RPMI8226 (cell line): ENCODE measurements around the gene ADRB2.
"Not testable (repeated sequence)": the region's sequence is repeated elsewhere in the genome, so short reads cannot be mapped to it uniquely, and the experiment has no call there.

Source experiments
- DNase-seq: peaks from one replicate; pipeline ENCODE4 v3.0.0-alpha.2; 2015

Gene ADRB2

DNA sequence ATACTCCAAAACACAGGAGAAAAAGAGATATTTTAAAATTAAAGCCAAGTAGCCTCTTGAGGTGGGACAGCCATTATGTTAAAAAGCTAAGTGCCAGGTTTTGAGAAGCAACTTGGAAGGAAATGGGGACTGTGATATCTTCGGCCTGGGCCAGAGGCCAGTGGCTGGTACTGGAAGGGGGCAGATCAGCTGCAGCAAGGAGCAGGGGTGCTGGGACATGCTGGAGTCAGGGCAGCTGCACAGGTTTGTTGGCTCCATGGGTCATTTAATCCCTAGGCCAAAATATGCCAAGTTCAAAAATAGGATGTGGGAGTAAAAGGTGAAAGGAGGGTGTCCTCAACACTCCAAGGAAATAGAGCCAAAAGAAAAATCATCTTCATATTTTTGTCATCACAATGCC, 30.0 kb downstream of the ADRB2 start:
- no peak for DNase-seq

GRCh38 chr5:148857474-148857873, 31.1 kb downstream of the ADRB2 start:
- no peak for DNase-seq

GRCh38 chr5:148858106-148858505, 31.7 kb downstream of the ADRB2 start:
- no peak for DNase-seq

DNA sequence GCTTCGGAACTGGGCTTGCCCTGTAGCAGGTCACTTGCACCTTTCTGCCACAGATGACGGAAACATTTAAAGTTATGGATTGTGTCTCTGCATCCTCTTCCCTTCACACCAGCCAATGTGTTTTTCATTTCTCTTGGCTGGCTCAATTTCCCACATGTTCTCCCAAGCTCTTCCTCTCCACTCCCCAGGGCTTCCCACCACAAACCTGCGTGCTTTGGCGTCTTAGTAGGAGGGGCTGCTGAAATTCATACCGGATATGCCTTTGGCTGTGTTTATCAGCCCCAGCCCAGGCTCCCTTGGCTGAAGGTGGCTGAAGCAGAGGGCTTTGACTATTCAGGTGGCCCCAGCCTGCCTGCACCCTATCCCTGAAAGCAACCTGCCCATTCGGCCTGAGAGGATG, 32.1 kb downstream of the ADRB2 start:
- DNase-seq = no peak

GRCh38 chr5:148859703-148860102, 33.3 kb downstream of the ADRB2 start:
- no peak for DNase-seq

- no peak for DNase-seq
Measured at GRCh38 chr5:148860599-148860998, 34.2 kb downstream of the ADRB2 start.

- DNase-seq = no peak
Measured at GRCh38 chr5:148861088-148861487, 34.7 kb downstream of the ADRB2 start.

DNA sequence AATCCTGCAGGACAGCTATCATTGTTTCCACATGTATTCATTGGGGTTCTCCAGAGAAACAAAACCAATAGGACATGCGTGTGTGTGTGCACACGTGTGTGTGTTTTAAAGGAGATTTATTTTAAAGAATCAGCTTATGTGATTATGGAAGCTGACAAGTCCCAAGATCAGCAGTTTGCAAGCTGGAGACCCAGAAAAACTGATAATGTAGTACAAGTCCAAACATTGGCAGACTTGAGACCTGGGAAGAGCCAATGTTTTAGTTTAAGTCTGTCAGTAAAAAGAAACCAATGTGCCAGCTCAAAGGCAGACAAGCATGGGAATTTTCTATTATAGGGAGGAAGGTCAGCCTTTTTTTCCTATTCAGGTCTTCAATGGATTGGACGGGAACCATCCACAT, 35.3 kb downstream of the ADRB2 start:
- DNase-seq = no peak

DNA sequence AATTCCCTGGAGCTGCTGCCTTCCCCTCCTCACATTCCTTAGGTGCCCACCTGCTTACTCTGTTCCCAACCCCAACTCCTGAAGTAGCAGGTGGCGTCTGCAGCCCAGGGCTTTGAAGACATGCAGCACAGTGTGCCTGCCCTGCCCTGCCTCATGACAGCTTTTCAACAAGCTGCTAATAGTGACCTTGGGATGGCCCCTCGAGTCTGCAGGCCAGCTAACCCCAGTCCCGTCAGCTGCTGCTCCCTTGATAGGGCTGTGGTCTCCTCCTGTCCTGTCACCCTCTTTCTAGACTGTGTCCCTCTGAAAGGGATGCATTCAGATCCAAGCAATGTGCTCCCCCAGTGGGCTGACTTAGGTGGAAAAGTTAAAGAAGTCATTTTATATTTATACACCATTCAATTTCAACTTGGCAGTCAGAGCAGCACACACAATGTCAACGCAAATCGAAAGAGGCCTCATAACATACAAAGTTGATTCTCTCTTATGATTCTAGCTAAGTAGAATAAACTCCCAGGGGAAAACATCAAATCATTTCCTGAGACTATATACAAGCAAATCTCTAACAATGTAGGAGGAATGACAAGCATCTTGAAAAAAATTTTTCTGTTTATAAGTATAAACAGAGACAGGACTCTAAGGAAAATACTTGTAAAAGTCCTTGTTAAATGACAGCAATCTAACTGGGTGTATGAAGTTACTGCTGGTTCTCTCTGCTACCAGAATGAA, 37.9 kb downstream of the ADRB2 start:
- DNase-seq = no peak

- no peak for DNase-seq
Measured at GRCh38 chr5:148866024-148866423, 39.6 kb downstream of the ADRB2 start.

DNA sequence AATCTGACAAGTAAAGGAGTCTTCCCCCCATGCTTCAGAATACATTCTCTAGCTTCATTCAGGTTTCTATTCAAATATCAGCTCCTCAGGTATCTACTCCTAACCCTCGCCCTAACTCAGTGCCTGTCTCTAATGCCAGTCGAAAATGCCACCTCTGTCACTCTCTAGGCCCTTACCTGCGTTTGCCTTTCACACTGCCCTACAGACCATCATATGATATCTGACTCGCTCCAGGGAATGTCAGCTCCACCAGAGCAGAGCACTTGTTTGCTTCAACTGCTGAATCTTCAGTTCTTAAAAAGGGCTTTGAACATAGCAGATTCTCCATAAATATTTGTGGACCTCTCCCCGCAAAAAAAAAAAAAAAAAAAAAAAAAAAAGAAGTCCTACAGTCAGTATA, 46.7 kb downstream of the ADRB2 start:
- DNase-seq = no peak

GRCh38 chr5:148873690-148874485, 47.5 kb downstream of the ADRB2 start:
- DNase-seq = no peak

DNA sequence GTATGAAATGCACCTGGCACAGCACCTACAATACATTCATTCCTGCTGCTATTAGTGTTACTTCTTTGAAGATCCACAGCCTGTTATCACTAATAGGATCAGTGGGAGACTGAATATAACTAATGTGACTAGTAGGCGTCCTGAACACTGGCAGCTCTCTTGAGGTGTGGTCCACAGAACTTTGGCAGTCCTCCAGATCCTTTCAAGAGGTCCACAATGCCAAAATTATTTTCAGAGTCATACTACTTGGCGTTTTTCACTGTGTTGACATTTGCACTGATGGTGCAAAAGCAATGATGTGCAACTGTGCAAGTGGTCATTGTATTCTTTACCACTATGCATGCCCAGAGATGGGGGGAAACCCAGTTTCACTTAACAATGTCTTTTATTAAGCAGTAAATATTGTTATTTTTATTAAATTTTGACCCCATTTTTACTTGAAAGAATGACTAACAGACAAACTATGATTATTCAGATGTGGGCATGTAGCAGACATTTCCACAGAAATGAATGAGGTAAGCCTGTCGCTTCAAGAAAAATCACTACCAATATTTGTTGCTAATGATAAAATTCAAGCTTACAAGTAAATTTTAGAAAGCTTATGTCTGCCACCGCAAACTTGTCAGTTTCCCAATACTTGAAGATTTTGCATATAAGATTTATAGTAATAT, 48.9 kb downstream of the ADRB2 start:
- DNase-seq = no peak

DNA sequence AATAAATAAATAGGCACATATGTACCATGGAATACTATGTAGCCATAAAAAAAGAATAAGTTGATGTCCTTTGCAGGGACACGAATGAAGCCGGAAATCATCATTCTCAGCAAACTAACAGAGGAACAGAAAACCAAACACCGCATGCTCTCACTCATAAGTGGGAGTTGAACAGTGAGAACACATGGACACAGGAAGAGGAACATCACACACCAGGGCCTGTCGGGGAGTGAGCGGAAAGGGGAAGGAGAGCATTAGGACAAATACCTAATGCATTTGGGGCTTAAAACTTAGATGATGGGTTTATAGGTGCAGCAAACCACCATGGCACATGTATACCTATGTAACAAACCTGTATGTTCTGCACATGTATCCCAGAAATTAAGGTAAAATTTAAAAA, 51.0 kb downstream of the ADRB2 start:
- DNase-seq = not testable (repeated sequence)
